IMR-90 (cell line): Measurements from ENCODE around the gene COG8. TPM values are rescaled to one million over a fixed set of nuclear protein-coding genes. Genes with fewer than 3 reads are reported as not detected.

Experiments
- ATAC-seq: fragments of 200-7000 bp; cut with Tn5 transposase; 2 replicates; pipeline ENCODE4 v1.9.1; 2020; ENCODE audit warnings: low read depth, mild to moderate bottlenecking, moderate library complexity
- BruUV-seq: library from RNA; stranded (reverse); fragments of 400-500 nt; replicated peaks from 2 replicates; lab custom pipeline; 2021; lab: Mats Ljungman, UMichigan
- CTCF ChIA-PET: fragments of 300-600 bp; formaldehyde crosslinking; extraction: SDS; loops from one replicate; lab custom pipeline; 2021; ENCODE audit warnings: antibody characterized with exemption; lab: Yijun Ruan, JAX
- POLR2A ChIA-PET: fragments of 300-600 bp; sonication (Branson Sonifier 250); formaldehyde crosslinking; loops from one replicate; lab custom pipeline; 2022; ENCODE audit warnings: antibody characterized with exemption; ENCODE audit not compliant: unreplicated experiment; lab: Charles Lee
- DNase-seq: peaks from one replicate; pipeline ENCODE4 v3.0.0; 2013
- H2AFZ ChIP-seq: replicated peaks from 2 replicates; pipeline ENCODE3; 2013; ENCODE audit warnings: low read length, mild to moderate bottlenecking; ENCODE audit not compliant: poor library complexity
- H2AK5ac ChIP-seq: 2 replicates; pipeline ENCODE4 v1.6.1; 2013; ENCODE audit warnings: low read depth, low read length, inconsistent platforms
- H2AK9ac ChIP-seq: replicated peaks from 2 replicates; pipeline ENCODE3; 2013; ENCODE audit warnings: mild to moderate bottlenecking, low read depth, low read length, moderate library complexity; ENCODE audit not compliant: poor library complexity
- H2BK120ac ChIP-seq: 2 replicates; pipeline ENCODE4 v1.6.1; 2013; ENCODE audit warnings: low read depth, low read length, inconsistent platforms
- H2BK15ac ChIP-seq: 3 replicates; pipeline ENCODE4 v1.6.1; 2013; ENCODE audit warnings: low read depth, low read length, inconsistent platforms
- H2BK20ac ChIP-seq: 2 replicates; pipeline ENCODE4 v1.6.1; 2013; ENCODE audit warnings: low read depth, mild to moderate bottlenecking, inconsistent platforms, low read length, moderate library complexity
- H2BK5ac ChIP-seq: 2 replicates; pipeline ENCODE4 v1.6.1; 2013; ENCODE audit warnings: mild to moderate bottlenecking, low read depth, low read length, inconsistent platforms; ENCODE audit not compliant: poor library complexity, severe bottlenecking
- H3K14ac ChIP-seq: replicated peaks from 2 replicates; pipeline ENCODE4 v1.6.1; 2013; ENCODE audit warnings: low read depth, low read length, inconsistent platforms
- H3K18ac ChIP-seq: 2 replicates; pipeline ENCODE4 v1.6.1; 2013; ENCODE audit warnings: low read depth, low read length, control low read depth
- H3K23ac ChIP-seq: 2 replicates; pipeline ENCODE4 v1.6.1; 2013; ENCODE audit warnings: low read depth, low read length, inconsistent platforms
- H3K27ac ChIP-seq: 2 replicates; pipeline ENCODE4 v1.5.1; 2013; ENCODE audit warnings: mild to moderate bottlenecking, control low read depth, low read length; ENCODE audit not compliant: insufficient read depth
- H3K27me3 ChIP-seq: 2 replicates; pipeline ENCODE4 v1.6.1; 2013; ENCODE audit warnings: low read length; ENCODE audit not compliant: control insufficient read depth, insufficient read depth
- H3K36me3 ChIP-seq: 2 replicates; pipeline ENCODE4 v1.6.1; 2013; ENCODE audit warnings: low read length, mixed read lengths; ENCODE audit not compliant: control insufficient read depth, insufficient read depth
- H3K4ac ChIP-seq: 2 replicates; pipeline ENCODE4 v1.6.1; 2013; ENCODE audit warnings: low read depth, low read length, inconsistent platforms
- H3K4me1 ChIP-seq: 2 replicates; pipeline ENCODE4 v1.6.1; 2013; ENCODE audit warnings: low read length, mixed read lengths; ENCODE audit not compliant: control insufficient read depth, insufficient read depth
- H3K4me2 ChIP-seq: 2 replicates; pipeline ENCODE4 v1.6.1; 2013; ENCODE audit warnings: low read depth, mild to moderate bottlenecking, control low read depth, low read length, moderate library complexity
- H3K4me3 ChIP-seq: 2 replicates; pipeline ENCODE4 v1.5.1; 2013; ENCODE audit warnings: low read depth, mild to moderate bottlenecking, control low read depth, low read length, moderate library complexity; ENCODE audit not compliant: insufficient read depth
- H3K56ac ChIP-seq: 2 replicates; pipeline ENCODE4 v1.6.1; 2013; ENCODE audit warnings: low read length, inconsistent platforms; ENCODE audit not compliant: insufficient read depth; ENCODE audit errors: extremely low read depth
- H3K79me1 ChIP-seq, 2 experiments: 2 replicates each; pipeline ENCODE4 v1.6.1; 2013; ENCODE audit warnings: low read length in 2 of 2, inconsistent platforms in 1 of 2, low read depth in 1 of 2
- H3K9ac ChIP-seq: 2 replicates; pipeline ENCODE4 v1.6.1; 2013; ENCODE audit warnings: low read depth, low read length, control low read depth
- H3K9me1 ChIP-seq: 2 replicates; pipeline ENCODE4 v1.6.1; 2013; ENCODE audit warnings: low read length, inconsistent platforms; ENCODE audit not compliant: insufficient read depth
- H3K9me3 ChIP-seq: 2 replicates; pipeline ENCODE4 v1.6.1; 2013; ENCODE audit warnings: low read length; ENCODE audit not compliant: control insufficient read depth, insufficient read depth
- H4K20me1 ChIP-seq: 2 replicates; pipeline ENCODE4 v1.6.1; 2013; ENCODE audit warnings: low read length, inconsistent platforms; ENCODE audit not compliant: insufficient read depth
- H4K5ac ChIP-seq: 2 replicates; pipeline ENCODE4 v1.6.1; 2013; ENCODE audit warnings: mild to moderate bottlenecking, low read depth, low read length, control low read depth
- H4K8ac ChIP-seq, 2 experiments: 2 replicates each; pipeline ENCODE4 v1.6.1; 2013; ENCODE audit warnings: low read depth in 2 of 2, low read length in 2 of 2, control low read depth in 1 of 2, inconsistent platforms in 1 of 2
- H4K91ac ChIP-seq: 2 replicates; pipeline ENCODE4 v1.6.1; 2013; ENCODE audit warnings: low read depth, low read length, inconsistent platforms; ENCODE audit not compliant: insufficient read depth
- CHD1 ChIP-seq: IDR thresholded peaks from 2 replicates; pipeline ENCODE4 v1.6.1; 2012; ENCODE audit warnings: low read depth, low read length, improper control_type of control experiment
- FOS ChIP-seq: fragments of 150-350 bp; IDR thresholded peaks from 2 replicates; pipeline ENCODE4 v1.6.1; 2016; ENCODE audit warnings: low read depth, low read length
- MAZ ChIP-seq: IDR thresholded peaks from 2 replicates; pipeline ENCODE4 v1.6.1; 2012; ENCODE audit warnings: low read depth, mild to moderate bottlenecking, low read length, improper control_type of control experiment, moderate library complexity, borderline replicate concordance
- MXI1 ChIP-seq: IDR thresholded peaks from 2 replicates; pipeline ENCODE4 v1.6.1; 2012; ENCODE audit warnings: low read depth, mild to moderate bottlenecking, low read length, moderate library complexity, borderline replicate concordance
- POLR2A ChIP-seq: IDR thresholded peaks from 2 replicates; pipeline ENCODE4 v1.6.1; 2012; ENCODE audit warnings: mild to moderate bottlenecking, low read depth, low read length
- RCOR1 ChIP-seq: IDR thresholded peaks from 2 replicates; pipeline ENCODE4 v1.6.1; 2012; ENCODE audit warnings: mild to moderate bottlenecking, low read length, improper control_type of control experiment; ENCODE audit not compliant: insufficient replicate concordance
- RFX5 ChIP-seq: IDR thresholded peaks from 2 replicates; pipeline ENCODE4 v1.8.0; 2012; ENCODE audit warnings: low read depth, mild to moderate bottlenecking, low read length, moderate library complexity
- SMC3 ChIP-seq: fragments of 150-350 bp; IDR thresholded peaks from 2 replicates; pipeline ENCODE4 v1.6.1; 2016; ENCODE audit warnings: low read depth, mild to moderate bottlenecking, antibody characterized with exemption, low read length, moderate library complexity
- WGBS, 2 experiments: methylation state at CpG; one replicate each; pipeline versions ENCODE4 v1.1.5 to v1.1.7; 2013; ENCODE audit warnings: missing lambda C conversion rate in 2 of 2; ENCODE audit not compliant: insufficient read length in 1 of 2; ENCODE audit errors: extremely low coverage in 2 of 2; 5-methylcytosine and 5-hydroxymethylcytosine counted together
- dilution Hi-C: fragments of 300-500 bp; cut with HindIII; formaldehyde crosslinking; loops from one replicate; pipeline ENCODE4 v1.14.3; 2018; ENCODE audit warnings: low sequenced_read_pairs; ENCODE audit not compliant: unreplicated experiment
- in situ Hi-C: fragments of 300-500 bp; cut with MboI; formaldehyde crosslinking; loops from 3 replicates; pipeline ENCODE4 v1.14.3; 2019; ENCODE audit warnings: low sequenced_read_pairs, inconsistent platforms, mixed read lengths
- intact Hi-C: fragments of 100-400 bp; cut with micrococcal nuclease; formaldehyde crosslinking; loops from 2 replicates; pipeline ENCODE4 v1.10.0; 2022
- polyA plus RNA-seq, 3 experiments: library from polyadenylated mRNA; depleted of rRNA; stranded (reverse); fragments of >200 nt; gene quantifications; 2 replicates each; pipeline ENCODE4 v1.2.3, GENCODE V29; 2012; ENCODE audit warnings: low replicate concordance in 1 of 3
- total RNA-seq: library from RNA; depleted of rRNA; stranded (reverse); fragments of >200 nt; gene quantifications from 2 replicates; pipeline ENCODE4 v1.2.3, GENCODE V29; 2012
- TF ChIP-seq, protein P1 (sequence below): conservative IDR thresholded peaks from 2 replicates; pipeline ENCODE4 v1.5.1; 2012; ENCODE audit warnings: mild to moderate bottlenecking, low read depth, low read length, improper control_type of control experiment

The COG8 gene
- total and polyA plus RNA-seq, 2 of the 4 experiments (the other 2 are of a cell fraction), result 23.4 to 26.2 TPM

- Histone ChIP-seq H3K23ac (peak overlapping the region; percentile 97), H2AFZ (peak overlapping the region; percentile 96), H3K9me1 (peaks cover 6% of the 10 kb centered on the region; the same call in 1 of the 2 replicates), H3K79me1 (peaks cover 23 to 53% of the 10 kb centered on the region in 2 experiments), H3K36me3 (peaks cover 24% of the 10 kb centered on the region), H3K4me1 (peaks cover 4% of the 10 kb centered on the region), H4K91ac (peak overlapping the region; percentile 66), H2AK5ac (peak overlapping the region; percentile 68), H3K9me3 (no peaks in the 10 kb centered on the region), H3K27me3 (no peaks in the 10 kb centered on the region), H3K4me3 (peak overlapping the region; percentile 78), H4K20me1 (peaks cover 37% of the 10 kb centered on the region), H2BK5ac (peak overlapping the region; percentile 76), H3K4me2 (peak overlapping the region; percentile 98), H2BK20ac (no peak overlapping the region), H2AK9ac (peak overlapping the region; percentile 84), H4K8ac (peak overlapping the region; percentile 61 to 79; a peak in 1 of 4 replicates), H3K9ac (peak overlapping the region; percentile 72), H3K14ac (peak overlapping the region; percentile 83), H4K5ac (0 out of 2 replicates have a peak overlapping the region, but pooled peaks have one; percentile 5), H3K27ac (peak overlapping the region; percentile 84), H3K18ac (no peak overlapping the region), H3K4ac (peak overlapping the region; percentile 80), H2BK120ac (no peak overlapping the region), H3K56ac (0 out of 2 replicates have a peak overlapping the region, but pooled peaks have one; percentile 38), H2BK15ac (no peak overlapping the region)
- TF ChIP-seq MXI1, result peak; percentile 48; the same call in 1 of the 2 replicates
- no peak for TF ChIP-seq CHD1
- no peak for TF ChIP-seq MAZ
- no peak for TF ChIP-seq SMC3
- 0 out of 2 replicates have a peak, but pooled peaks have one; percentile 10 for TF ChIP-seq POLR2A
- no peak for TF ChIP-seq FOS
- TF ChIP-seq RFX5, result no peak
- TF ChIP-seq, protein P1, sequence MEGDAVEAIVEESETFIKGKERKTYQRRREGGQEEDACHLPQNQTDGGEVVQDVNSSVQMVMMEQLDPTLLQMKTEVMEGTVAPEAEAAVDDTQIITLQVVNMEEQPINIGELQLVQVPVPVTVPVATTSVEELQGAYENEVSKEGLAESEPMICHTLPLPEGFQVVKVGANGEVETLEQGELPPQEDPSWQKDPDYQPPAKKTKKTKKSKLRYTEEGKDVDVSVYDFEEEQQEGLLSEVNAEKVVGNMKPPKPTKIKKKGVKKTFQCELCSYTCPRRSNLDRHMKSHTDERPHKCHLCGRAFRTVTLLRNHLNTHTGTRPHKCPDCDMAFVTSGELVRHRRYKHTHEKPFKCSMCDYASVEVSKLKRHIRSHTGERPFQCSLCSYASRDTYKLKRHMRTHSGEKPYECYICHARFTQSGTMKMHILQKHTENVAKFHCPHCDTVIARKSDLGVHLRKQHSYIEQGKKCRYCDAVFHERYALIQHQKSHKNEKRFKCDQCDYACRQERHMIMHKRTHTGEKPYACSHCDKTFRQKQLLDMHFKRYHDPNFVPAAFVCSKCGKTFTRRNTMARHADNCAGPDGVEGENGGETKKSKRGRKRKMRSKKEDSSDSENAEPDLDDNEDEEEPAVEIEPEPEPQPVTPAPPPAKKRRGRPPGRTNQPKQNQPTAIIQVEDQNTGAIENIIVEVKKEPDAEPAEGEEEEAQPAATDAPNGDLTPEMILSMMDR, result 0 out of 2 replicates have a peak, but pooled peaks have one; percentile 3
- TF ChIP-seq RCOR1, result no peak
- DNase-seq (no peak), ATAC-seq (peak; percentile 56)
- dilution Hi-C loops, result no loop called here
- in situ Hi-C loops, result no loop called here
- no TSS peak for BruUV-seq
- intact Hi-C loops, result loop anchor here (1.0 kb wide), 1 partner anchor 161 kb away; no protein-coding TSS in a partner anchor
- POLR2A ChIA-PET, result interaction anchor here (0.7 kb wide), 1 partner anchor 145 kb away, joined by 3 read pairs; no protein-coding TSS in a partner anchor
- CTCF ChIA-PET, result interaction anchor here (0.7 kb wide), 1 partner anchor 36 kb away, joined by 5 read pairs; no protein-coding TSS in a partner anchor
- 2% methylated on average over 31 of the region's 59 CpGs; no CpG with 5 or more reads in 1 of the 2 experiments for WGBS, 2 experiments
Measured at GRCh38 chr16:69311533-69312387, 27.6 kb downstream of the COG8 start.
